ENCODE data around the gene GATAD2B.

The GATAD2B gene

DNA sequence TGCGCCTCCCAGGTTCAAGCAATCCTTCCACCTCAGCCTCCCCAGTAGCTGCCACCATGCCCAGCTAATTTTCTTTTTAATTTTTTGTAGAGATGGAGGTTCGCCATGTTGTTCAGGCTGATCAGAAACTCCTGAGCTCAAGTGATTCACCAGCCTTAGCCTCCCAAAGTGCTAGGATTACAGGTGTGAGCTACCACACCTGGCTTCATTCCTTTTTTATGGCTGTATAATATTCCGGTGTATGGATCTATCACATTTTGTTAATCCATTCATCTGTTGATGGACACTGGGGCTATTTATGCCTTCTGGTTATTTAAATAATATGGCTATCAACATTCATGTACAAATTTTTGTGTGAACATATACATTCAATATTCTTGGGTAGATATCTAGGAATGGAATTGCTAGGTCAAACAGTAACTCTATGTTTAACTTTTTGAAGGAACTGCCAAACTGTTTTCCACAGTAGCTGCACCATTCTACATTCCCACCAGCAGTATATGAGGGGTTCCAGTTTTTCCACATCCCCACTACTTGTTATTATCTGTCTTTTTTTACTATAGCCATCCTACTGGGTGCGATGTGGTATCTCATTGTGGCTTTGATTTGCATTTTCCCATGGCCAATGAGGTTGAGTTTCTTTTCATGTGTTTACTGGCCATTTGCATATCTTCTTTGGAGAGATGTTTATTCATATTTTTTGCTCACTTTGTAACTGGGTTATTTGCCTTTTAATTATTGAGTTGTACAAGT is 136.6 kb downstream of the GATAD2B start:
- TF ChIP-seq, protein P1, sequence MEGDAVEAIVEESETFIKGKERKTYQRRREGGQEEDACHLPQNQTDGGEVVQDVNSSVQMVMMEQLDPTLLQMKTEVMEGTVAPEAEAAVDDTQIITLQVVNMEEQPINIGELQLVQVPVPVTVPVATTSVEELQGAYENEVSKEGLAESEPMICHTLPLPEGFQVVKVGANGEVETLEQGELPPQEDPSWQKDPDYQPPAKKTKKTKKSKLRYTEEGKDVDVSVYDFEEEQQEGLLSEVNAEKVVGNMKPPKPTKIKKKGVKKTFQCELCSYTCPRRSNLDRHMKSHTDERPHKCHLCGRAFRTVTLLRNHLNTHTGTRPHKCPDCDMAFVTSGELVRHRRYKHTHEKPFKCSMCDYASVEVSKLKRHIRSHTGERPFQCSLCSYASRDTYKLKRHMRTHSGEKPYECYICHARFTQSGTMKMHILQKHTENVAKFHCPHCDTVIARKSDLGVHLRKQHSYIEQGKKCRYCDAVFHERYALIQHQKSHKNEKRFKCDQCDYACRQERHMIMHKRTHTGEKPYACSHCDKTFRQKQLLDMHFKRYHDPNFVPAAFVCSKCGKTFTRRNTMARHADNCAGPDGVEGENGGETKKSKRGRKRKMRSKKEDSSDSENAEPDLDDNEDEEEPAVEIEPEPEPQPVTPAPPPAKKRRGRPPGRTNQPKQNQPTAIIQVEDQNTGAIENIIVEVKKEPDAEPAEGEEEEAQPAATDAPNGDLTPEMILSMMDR (IDR thresholded peaks at IDR 0.05; ENCODE audit: low read depth, low read length), result no peak
- no peak overlapping the region for H3K4me3 ChIP-seq (ENCODE audit: low read depth, low read length)

DNA sequence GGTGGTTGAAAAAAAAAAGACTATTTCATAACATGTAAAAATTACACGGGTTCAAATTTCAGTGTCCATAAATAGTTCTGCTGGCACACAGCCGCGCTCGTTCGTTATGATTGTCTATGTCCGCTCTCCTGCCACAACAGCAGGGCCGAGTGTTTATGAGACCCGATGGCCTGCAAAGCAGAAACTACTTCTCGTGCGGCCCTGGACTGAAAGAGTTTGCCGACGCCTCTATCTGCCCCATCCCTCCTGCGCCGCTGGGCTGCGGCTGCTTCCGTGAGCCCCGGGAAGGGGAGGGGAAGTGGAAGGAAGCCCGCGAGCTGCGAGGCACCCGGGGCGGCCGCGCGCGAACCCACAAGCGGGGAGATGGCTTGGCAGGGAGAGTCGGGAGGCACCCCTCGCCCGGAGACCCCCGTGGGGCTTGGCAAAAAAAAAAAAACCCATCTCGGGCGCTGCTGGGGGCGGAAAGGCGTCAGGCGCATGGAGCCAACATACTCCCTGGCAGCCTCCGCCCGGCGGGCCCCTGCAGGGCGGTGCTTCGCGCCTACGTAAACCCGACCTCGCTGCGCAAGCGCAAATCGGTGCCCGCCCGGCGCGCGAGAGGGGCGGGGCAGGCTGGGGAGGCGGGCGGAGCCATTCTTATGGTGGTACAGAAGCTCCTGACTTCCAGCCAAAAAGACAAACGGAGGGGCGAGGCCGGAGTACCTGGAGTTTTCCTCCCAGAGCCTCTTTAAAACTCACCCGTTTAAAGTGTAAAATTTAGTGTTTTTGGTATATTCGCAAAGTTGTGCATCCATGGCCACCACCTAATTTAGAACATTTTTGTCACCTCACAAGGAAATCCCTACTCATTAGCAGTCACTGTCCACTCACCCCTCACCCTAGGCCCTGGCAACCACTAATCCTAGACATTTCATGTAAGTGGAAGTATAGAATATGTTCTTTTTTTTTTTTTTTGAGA is 139.3 kb downstream of the GATAD2B start:
- TF ChIP-seq, protein P1 (IDR thresholded peaks at IDR 0.05; ENCODE audit: low read depth, low read length), result no peak
- H3K4me3 ChIP-seq (ENCODE audit: low read depth, low read length), result peak overlapping the region; percentile 73

DNA sequence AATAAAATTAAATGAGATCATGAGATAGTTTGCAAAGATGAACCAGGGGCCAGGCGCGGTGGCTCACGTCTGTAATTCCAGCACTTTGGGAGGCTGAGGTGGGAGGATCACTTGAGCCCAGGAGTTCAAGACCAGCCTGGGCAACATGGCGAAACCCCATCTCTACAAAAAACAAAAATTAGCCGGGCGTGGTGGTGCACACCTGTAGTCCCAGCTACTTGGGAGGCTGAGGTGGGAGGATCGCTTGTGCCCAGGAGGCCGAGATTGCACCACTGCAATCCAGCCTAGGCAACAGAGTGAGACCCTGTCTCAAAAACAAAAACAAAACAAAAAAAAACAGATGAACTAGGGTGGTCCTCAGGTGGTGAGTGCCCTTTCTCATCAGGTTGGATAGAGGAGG is 140.1 kb downstream of the GATAD2B start:
- H3K4me3 ChIP-seq (ENCODE audit: low read depth, low read length), result peak overlapping the region; percentile 73

DNA sequence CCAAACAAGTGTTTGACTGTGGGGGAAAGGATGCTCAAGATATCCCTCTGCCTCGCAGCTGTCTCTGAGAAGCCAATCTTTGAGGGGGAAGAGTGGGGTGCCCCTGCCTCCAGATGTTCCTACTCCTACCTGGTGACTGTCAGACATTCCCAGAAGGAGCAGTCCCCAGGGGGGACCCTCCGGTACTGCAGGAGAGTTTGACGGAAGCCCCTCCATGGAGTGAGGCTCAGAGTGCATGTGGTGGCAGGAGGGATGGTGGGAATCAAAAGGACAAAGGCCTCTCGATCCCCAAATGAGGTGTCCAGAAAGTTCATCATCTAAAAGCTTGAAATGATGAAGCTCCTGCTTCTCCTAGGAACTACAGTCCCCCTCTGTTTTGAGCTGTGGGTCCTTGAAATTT is 142.2 kb downstream of the GATAD2B start:
- TF ChIP-seq, protein P1 (IDR thresholded peaks at IDR 0.05; ENCODE audit: low read depth, low read length), result no peak
- no peak overlapping the region for H3K4me3 ChIP-seq (ENCODE audit: low read depth, low read length)

DNA sequence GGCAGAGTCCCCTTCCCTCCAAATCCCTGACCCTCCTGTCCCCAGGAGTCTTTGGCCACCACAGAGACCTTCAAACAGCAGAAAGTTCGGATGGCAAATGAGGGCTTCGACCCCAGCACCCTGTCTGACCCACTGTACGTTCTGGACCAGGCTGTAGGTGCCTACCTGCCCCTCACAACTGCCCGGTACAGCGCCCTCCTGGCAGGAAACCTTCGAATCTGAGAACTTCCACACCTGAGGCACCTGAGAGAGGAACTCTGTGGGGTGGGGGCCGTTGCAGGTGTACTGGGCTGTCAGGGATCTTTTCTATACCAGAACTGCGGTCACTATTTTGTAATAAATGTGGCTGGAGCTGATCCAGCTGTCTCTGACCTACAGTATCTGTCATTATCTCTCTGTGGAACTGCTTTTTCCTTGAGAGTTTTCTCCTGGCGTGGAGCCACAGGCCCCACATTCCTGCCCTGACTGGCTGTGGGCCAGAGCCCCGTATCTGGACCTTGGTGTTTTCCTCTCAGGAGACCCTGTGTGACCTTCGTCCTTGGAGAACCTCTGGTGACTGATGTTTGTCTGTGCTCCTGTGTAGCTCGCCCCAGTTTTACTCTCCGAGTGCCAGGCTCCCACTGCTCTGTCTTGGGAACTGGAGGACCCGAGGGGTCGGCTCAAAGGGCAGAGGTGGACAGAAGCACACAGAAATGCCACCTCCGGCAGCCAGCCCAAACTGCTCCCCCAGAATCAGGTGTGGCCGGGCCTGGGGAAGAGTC is 142.8 kb downstream of the GATAD2B start:
- no peak overlapping the region for H3K4me3 ChIP-seq (ENCODE audit: low read depth, low read length)

DNA sequence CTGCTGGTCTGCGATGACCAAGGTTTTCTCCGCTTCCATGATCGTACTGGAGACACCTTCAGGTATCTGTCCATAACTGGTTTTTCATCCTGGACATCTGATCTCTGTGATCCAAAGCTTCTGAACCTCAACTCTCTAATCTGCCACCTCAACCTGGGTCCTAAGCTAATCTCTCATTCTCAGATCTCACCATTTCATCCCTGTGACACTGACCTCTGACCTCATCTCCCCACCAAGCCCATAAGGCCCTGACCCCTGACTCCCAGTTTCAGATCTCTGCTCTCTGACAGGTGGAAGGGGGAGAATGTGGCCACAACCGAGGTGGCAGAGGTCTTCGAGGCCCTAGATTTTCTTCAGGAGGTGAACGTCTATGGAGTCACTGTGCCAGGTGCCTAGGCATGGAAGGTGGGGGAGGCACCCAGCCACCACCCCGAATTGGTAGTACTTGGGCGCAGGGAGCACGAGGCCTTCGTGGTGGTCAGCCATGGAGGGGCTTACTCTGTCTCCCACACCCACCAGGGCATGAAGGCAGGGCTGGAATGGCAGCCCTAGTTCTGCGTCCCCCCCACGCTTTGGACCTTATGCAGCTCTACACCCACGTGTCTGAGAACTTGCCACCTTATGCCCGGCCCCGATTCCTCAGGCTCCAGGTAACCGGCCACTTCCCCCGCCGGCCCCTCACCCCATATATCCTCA is 143.8 kb downstream of the GATAD2B start:
- H3K4me3 ChIP-seq (ENCODE audit: low read depth, low read length), result no peak overlapping the region
- TF ChIP-seq, protein P1 (IDR thresholded peaks at IDR 0.05; ENCODE audit: low read depth, low read length), result no peak

More for the DNA sequence above, 142.8 kb downstream of the GATAD2B start:
- TF ChIP-seq, protein P1 (IDR thresholded peaks at IDR 0.05; ENCODE audit: low read depth, low read length), result no peak

All from WI38 (cell line).